Activated T-cell treated with anti-CD3 and anti-CD28 coated beads for 1 hour (primary cell): ENCODE results near the gene C5AR1.
"Not testable (repeated sequence)": the region's sequence is repeated elsewhere in the genome, so short reads cannot be mapped to it uniquely, and the experiment has no call there.

Experiments
- DNase-seq: peaks from one replicate; pipeline ENCODE4 v3.0.0-alpha.2; 2020; ENCODE audit warnings: low read depth

Gene C5AR1

GRCh38 chr19:47284324-47284899 is 25.2 kb upstream of the C5AR1 start:
- peak; percentile 35 for DNase-seq

- peak; percentile 67 for DNase-seq
Measured at GRCh38 chr19:47296036-47296435, 13.6 kb upstream of the C5AR1 start.

GRCh38 chr19:47300867-47301266 is 8.8 kb upstream of the C5AR1 start:
- DNase-seq: not testable (repeated sequence)

GRCh38 chr19:47302249-47302648 is 7.4 kb upstream of the C5AR1 start:
- no peak for DNase-seq

DNA sequence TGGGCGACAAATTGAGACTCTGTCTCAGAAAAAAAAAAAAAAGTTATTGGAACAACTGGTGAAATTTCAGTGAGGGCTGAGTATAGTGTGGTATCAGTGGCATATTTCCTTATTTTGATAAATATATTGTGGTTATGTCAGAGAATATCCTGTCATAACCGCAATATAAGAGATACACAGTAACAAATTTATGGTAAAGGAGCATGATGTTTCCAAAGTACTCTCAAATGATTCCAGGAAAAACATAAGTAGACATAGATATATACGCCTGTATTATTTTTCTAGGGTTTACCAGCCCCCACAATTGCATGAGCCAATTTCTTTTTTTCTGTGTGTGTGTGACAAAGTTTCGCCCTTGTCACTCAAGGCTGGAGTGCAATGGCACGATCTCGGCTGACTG is 5.7 kb upstream of the C5AR1 start:
- no peak for DNase-seq

DNA sequence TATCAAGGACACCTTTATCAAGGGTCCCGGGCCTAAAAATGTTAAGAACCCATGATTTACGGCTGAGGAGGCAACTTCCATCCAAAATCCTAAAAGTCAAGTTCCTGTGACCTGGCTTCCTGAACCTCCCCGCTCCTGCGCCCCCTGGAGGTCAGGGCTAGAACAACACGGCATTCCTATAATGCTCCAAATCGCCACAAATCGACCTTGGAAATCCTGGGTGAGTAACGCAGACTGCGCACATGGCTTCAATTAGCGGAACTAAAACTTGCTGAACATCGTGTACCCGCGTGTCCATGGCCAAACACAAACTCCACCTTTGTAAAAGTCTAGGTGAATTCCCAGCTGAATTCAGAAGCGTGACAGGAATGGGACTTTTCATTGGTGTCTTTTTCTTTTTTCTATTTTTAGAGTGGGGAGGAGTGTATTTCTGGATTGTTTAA is 4.3 kb upstream of the C5AR1 start:
- peak; percentile 50 for DNase-seq

DNA sequence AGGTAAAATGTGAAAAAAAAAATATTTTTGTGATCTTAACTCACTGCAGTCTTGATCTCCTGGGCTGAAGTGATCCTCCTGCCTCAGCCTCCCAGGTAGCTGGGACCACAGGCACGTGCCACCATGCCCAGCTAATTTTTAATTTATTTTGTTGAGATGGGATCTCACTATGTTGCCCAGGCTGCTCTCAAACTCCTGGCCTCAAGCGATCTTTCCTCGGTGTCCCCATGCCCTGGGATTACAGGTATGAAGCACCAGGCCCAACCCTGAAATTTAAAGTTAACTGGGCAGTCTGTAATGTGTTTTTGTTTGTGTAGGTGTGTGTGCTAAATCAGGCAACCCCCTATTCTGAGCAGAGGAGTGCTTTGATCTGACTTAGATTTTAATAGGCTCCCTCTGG is 3.4 kb upstream of the C5AR1 start:
- DNase-seq: no peak

- no peak for DNase-seq
Measured at GRCh38 chr19:47309038-47309437, 623 bp upstream of the C5AR1 start.

GRCh38 chr19:47310323-47310722 is 662 bp downstream of the C5AR1 start:
- DNase-seq: no peak

DNA sequence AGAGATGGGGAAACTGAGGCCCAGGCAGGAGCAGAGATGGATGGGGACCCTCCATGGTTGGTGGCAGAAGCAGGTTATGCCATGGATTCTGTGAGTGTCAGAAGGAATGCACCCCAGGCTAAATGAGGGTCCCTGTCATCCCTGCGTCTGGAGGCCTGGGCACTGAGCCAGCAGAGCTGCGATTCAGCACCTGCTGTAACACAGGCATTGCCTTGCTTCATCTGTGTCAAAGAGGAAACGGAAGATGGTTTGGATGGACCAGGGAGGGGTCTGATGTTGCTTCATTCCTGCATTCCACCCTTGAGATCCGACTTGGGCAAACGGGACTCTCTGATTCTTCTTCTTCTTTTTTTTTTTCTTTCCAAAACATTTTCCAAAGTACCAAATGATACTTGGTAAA is 1.2 kb downstream of the C5AR1 start:
- no peak for DNase-seq

DNA sequence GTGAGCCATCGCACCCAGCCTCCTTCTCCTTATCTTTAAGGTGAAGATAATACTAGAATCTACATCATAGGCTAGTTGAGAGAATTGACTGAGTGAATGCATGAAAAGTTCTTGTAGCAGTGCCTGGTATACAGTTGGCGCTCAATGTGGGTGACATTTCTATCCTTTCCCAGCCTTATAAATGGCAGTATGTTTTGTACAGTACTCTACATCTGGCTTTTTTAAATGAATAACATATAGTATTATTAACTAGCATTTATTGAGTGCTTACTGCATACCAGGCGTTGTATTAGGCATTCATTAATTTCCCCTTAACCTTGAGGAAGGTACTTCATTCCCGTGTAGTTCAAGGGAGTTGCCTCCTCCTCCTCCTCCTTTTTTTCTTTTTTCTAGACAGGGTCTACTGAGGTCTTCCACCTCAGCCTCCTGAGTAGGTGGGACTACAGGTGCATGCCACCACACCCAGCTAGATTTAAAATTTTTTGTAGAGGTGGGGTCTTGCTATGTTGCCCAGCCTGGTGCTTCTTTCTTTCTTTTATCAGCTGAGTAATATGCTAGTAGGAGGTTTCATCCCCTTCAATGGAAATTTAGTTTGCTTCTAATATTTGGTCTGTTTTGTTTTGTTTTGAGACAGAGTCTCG is 2.8 kb downstream of the C5AR1 start:
- no peak for DNase-seq

GRCh38 chr19:47313754-47314295 is 4.2 kb downstream of the C5AR1 start:
- DNase-seq: no peak

GRCh38 chr19:47315125-47315821 is 5.6 kb downstream of the C5AR1 start:
- DNase-seq: no peak

- no peak for DNase-seq
Measured at GRCh38 chr19:47316513-47316912, 6.9 kb downstream of the C5AR1 start.

DNA sequence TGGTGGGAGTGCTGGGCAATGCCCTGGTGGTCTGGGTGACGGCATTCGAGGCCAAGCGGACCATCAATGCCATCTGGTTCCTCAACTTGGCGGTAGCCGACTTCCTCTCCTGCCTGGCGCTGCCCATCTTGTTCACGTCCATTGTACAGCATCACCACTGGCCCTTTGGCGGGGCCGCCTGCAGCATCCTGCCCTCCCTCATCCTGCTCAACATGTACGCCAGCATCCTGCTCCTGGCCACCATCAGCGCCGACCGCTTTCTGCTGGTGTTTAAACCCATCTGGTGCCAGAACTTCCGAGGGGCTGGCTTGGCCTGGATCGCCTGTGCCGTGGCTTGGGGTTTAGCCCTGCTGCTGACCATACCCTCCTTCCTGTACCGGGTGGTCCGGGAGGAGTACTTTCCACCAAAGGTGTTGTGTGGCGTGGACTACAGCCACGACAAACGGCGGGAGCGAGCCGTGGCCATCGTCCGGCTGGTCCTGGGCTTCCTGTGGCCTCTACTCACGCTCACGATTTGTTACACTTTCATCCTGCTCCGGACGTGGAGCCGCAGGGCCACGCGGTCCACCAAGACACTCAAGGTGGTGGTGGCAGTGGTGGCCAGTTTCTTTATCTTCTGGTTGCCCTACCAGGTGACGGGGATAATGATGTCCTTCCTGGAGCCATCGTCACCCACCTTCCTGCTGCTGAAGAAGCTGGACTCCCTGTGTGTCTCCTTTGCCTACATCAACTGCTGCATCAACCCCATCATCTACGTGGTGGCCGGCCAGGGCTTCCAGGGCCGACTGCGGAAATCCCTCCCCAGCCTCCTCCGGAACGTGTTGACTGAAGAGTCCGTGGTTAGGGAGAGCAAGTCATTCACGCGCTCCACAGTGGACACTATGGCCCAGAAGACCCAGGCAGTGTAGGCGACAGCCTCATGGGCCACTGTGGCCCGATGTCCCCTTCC is 10.5 kb downstream of the C5AR1 start:
- DNase-seq: no peak

DNA sequence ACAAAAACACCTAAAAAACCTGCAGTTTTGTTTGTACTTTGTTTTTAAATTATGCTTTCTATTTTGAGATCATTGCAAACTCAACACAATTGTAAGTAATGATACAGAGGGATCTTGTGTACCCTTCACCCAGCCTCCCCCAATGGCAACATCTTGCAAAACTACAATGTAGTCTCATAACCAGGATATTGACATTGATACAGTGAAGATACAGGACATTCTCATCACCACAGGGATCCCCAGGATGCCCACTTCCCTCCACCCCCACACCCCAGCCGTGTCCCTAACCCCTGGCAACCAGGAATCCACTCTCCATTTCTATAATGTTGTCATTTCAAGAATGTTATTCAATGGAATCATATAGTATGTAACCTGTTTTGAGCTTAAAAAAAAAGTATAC is 12.0 kb downstream of the C5AR1 start:
- no peak for DNase-seq

GRCh38 chr19:47322058-47322457 is 12.4 kb downstream of the C5AR1 start:
- DNase-seq: no peak

DNA sequence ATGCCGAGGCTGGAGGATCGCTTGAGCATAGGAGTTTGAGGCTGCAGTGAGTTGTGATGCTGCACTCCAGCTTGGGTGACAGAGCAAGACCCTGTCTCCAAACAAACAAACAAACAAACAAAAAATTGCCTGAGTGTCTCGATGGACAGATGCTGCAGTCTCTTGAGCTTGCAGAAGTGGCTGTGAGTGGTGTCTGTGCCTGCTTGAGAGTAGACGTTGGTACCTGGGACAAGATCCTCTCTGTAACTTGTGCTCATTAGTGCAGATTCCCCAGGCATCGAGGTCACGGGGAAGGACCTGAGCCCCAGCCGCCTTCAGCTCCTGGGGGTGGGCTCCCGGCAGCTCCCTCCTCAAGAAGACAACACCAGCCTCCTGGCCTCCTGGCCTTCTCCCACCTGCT is 13.7 kb downstream of the C5AR1 start:
- DNase-seq: no peak

GRCh38 chr19:47323872-47324271 is 14.2 kb downstream of the C5AR1 start:
- no peak for DNase-seq

DNA sequence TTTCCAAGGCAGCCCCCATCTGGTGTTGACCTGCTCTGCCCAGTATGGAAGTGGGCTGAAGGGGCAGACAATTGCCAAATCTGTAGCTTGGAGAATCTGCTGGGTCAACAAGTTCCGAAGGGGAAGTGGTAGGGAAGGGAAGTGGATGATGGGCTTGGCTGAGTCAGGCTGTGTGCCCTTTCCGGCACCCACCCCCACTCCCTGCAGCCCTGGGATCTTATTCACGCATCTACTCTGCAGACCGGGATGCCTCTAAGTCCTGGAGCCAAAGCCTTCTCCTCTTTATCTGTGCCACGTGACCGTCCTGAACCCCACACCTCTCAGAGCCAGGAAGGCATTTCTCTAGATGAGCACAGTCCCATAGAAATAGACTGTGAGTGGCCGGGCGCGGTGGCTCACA is 14.8 kb downstream of the C5AR1 start:
- DNase-seq: no peak

GRCh38 chr19:47330466-47330869 is 20.8 kb downstream of the C5AR1 start:
- no peak for DNase-seq

DNA sequence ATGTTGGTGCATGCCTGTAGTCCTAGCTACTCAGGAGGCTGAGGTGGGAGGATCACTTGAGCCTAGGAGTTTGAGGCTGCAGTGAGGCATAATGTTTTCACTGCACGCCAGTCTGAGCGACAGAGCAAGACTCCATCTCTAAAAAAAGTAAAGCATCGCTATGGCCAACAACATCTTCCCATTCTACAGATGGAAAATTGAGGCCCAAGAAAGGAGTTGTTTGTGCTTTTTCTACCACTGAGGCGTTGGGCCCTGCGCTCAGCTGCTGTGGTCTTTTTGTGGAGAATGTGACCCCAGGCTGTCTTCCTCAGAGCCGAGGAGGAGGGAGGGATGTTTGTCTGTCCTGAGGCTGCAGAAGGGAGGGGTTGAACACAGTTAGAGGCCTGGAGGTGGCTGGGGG is 21.8 kb downstream of the C5AR1 start:
- DNase-seq: no peak
